Suppressor macrophage (primary cell): ENCODE measurements around the gene CEP83.

ENCODE experiments used
- DNase-seq, 4 experiments: peaks; one replicate each; pipeline ENCODE4 v3.0.0-alpha.2; 2020 to 2022

Gene CEP83

GRCh38 chr12:94304012-94304411 is 155.7 kb downstream of the CEP83 start:
- DNase-seq, result no peak

GRCh38 chr12:94299846-94300245 is 159.8 kb downstream of the CEP83 start:
- no peak for DNase-seq

DNA sequence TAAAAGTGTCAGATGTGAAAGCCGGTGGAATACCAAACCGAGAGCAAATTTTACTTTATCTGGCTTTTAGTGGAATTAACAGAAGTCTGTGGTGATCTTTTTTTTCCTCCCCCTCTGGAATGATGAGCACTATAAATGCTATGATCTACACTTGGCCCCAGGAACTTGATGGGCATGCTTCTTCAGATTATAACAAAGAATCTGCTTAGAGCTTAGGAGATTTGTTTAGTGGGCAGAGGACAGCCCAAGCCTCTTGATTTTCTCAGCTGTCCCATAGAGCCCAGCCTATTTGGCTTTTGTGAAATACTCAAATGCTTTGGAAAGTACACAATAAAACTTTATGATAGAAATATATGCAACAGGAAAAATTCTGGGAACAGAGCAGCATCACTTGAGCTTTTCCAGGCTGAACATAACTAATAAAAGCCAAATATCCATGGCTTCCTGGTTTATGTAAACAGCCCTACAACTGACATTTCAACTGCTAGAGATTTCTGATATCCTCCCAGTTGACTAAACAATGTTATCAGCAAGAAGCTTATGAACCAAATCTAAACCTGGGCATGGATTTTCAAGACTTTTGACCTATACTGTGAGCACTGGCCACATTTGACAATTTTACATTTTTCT is 161.7 kb downstream of the CEP83 start:
- DNase-seq, result no peak

DNA sequence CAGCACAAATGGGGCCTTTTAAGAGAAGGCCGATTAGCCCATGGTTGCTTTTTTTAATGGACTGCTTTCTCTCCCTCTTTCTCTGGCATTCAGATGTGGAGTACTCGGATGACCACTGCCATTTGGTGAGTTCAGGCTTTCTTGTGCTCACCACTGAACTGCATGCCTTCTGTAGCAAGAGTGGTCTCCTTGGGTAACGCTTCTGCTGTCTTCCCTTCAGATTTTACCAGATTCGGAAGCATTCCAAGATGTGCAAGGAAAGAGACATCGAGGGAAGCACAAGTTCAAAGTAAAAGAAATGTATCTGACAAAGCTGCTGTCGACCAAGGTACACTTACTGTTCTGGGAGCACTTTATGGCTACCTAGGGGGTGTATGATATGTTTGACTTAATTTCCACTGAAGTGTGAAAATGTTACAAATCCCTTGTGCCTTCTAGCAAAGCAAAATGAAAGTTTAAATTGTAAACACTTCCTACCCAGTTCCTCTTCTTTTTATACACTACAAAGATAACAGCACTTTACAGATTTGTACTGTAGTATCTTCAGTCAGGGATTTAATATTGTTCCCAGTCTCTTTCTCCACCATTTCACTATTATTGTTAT is 162.5 kb downstream of the CEP83 start:
- no peak for DNase-seq

- DNase-seq, result no peak
These were observed 169.3 kb downstream of the CEP83 start for GRCh38 chr12:94290353-94290752.

DNA sequence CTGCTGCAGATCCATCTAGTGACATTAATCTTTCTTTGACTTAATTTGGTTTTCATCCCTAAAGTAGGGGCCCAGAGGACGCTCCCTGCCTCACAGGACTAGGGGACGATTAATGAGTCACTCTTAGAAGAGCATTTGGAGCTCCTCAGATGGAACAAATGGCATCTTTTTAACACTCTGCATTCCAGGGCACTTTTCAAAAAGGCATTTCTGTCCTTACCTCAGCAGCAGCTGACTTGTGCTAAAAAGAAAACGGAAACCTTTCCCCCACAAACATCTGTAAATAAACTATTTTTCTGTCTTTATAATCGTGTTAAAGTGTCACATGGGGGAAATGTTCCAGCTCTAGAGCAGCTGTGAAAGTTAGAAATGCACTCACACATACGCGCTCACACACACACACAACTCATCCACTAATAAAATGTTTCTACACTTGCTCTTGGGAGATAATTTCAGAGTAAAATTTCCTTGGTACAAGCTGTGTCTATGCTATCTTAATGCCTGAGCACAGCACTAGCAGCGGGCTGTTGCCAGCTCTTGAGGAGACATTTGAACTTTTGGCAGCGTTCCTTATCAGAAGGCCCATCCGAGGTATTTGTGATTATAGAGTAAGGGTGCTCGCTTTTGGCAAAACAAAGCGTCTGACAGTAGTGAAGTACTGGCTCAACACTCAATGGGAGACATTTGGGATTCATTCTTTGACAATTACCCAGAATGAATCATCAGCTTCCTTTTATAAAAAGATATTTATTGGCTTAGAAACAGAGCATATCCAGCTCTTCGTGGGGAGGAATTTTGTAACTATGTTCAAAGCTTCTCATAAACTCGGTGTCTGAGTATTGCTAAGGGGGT is 170.0 kb downstream of the CEP83 start:
- DNase-seq, result no peak

GRCh38 chr12:94287245-94287628 is 172.4 kb downstream of the CEP83 start:
- DNase-seq, result no peak

DNA sequence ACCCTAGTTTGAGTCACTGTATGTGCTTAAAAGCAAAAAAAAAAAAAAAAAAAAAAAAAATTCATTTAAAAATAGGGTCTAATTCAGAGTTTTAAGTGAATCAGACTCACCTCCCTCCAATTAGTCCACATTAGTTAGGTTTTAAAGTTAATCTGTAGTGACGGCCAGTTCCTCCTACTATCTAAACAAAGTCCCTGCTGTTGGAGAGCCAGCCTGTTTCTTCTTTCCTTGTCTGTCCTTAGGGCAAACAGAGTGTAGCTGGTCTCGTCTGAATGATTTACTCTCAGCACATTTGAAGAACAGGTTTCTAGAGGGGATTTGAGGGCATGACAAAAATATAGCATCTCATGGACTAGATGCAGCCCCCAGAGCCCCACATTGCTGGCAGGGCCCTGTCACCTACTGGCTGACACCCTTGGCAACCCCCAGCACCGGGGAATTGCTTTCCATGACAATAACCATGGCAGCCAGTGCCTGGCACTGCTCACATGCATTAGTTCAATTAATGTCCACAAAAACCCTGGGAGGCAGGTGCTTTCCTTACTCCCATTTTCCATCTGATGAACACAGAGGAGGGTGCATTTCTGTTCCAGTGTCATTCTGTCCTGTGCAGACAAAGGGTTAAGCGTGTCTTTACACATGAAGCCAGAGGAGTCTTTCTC is 173.0 kb downstream of the CEP83 start:
- DNase-seq, result no peak

GRCh38 chr12:94285943-94286582 is 173.6 kb downstream of the CEP83 start:
- no peak for DNase-seq

DNA sequence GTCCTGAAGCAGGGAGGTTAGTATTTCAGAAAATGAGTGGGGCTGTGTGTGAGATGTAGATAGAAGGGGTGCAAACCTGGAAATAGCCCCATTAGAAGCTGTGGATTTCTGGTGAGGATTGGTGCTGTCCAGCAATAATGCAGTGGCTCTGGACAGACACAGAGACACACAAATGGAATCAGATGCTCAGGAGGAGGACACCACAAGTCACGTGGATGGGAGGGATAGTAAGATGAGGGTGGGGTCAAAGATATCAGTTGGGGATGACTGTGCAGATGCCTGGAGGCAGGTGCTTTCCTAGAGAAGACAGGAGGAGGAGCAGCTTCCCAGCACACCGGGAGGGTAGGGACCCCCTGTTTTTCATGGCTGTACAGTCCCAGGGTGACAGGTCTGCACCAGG is 174.8 kb downstream of the CEP83 start:
- no peak for DNase-seq

GRCh38 chr12:94284046-94284445 is 175.6 kb downstream of the CEP83 start:
- no peak for DNase-seq

DNA sequence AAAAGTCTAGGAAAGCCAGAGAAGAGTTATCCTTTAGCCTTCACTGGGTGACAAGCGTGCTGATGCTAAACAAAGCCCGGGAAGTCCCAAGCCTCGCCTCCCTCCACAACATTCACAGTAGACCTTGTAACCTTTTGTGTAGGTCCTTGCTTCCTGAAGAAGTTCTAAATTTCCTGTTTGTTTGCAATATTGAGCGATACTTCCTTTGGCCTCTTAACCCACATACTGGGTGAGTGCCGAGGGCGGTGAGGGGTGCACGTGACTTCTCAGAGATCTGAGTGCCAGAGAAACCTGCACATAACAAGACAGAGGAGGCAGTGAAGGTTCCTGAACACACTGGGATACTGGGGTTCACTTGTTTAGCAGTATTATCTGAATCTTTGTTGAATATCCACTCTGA is 177.0 kb downstream of the CEP83 start:
- peak in 3 of 4 experiments; percentile 51 to 62 (median 60) for DNase-seq

DNA sequence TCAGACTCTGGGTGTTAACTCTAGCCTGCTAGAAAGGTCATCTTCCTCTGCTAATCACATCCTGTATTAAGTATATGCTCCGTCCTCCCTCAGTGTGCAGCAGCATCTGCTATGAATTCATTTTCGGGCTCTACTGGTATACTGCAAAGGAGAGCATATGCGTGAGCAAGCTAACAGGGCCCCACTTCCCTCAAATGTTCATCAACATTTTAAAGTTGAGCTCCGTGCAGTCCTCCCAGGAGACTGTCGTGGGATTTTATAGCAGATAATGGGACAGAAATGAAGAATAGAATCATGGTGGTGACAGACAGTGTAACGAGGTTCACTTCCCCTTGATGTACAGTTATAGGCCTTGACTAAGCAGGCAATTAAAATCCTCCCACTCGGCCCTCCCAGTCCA is 179.6 kb downstream of the CEP83 start:
- DNase-seq, result no peak

DNA sequence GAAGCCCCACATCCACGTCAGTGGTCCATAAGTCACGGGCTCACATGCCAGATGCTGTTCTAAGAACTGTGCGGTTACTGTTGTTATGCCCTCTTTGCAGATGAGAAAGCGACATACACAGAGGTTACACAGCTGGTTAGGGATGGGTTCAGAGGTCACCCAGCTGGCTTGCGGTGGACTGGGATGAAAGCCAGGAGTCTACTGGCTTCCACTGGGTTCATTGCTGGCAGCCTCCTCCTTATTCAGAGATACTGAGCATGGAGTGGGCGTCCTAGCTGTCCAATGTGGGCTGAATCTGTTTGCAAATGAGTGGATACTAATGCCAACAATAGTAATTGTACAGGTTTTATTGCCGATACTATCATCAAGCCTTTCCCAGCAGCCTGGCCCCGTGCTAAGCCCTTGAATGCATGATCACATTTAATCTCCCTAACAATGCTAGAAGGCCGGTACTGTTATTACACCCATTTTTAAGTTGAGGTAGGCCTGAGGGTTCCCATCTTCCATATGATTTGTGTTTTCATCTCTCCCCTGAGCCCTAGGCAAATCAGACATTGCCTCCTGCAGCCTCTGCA is 182.2 kb downstream of the CEP83 start:
- no peak for DNase-seq

GRCh38 chr12:94276725-94277124 is 182.9 kb downstream of the CEP83 start:
- DNase-seq, result no peak

DNA sequence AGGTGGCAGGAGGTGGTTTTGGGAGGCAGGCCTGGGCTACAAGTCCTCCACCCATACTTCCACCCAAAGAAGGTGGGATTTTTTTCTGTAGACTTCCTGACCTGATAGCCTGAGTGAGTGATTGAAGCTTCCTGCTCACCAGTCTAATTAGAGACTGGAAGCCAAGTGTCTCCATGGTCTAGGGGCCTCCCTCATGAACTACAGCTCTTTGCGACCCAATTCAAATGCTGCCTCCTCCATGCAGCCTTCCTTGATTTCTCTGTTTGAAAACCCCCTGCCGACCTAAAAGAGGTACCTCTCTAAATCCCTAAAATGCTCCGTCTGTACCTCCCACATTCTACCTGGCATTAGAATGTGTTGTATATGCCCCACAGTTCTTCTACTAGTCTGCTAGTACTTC is 186.4 kb downstream of the CEP83 start:
- DNase-seq, result no peak

GRCh38 chr12:94272280-94272679 is 187.4 kb downstream of the CEP83 start:
- peak in 3 of 4 experiments; percentile 29 to 52 (median 48) for DNase-seq

GRCh38 chr12:94271351-94271750 is 188.3 kb downstream of the CEP83 start:
- peak in 3 of 4 experiments; percentile 26 to 52 (median 29) for DNase-seq

DNA sequence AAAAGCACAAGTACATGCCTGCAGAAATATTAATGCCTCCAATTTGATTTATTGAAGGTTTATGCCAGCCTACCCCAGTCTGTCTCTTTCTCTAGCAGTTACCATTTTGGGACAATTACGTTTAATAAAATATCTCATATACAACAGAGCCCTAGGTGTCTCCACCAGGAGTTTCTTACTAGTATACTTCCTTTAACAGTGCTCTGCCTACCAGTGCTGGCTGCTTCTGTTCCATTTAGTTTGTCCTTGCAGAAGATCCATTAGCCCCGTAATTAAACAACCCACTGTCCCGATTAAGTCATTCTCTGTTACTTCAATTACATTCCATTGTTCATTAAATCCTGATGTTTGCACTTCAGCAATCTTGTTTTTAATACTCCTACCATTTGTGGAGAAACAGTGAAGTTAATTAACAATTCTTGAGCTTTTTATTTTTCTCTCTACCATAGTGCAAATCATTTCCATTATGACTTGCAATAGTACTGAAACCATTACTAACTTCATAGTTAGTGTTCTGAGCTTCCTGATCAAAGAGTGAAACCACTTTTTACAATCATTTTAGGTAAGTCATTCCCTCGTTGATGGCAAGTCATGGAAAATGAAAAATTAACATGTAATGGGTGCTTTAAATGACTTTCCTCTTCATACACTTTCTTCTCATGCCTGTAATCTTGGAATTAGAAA is 190.2 kb downstream of the CEP83 start:
- no peak for DNase-seq

- DNase-seq, result no peak
These were observed 191.7 kb downstream of the CEP83 start for GRCh38 chr12:94267921-94268471.

GRCh38 chr12:94267537-94267872 is 192.2 kb downstream of the CEP83 start:
- DNase-seq, result peak in 3 of 4 experiments; percentile 34 to 62 (median 61)
